B cell (primary cell): ENCODE data around the gene SH3GLB2.

Experiments used
- EZH2 ChIP-seq: IDR thresholded peaks from 2 replicates; pipeline ENCODE4 v1.6.1; 2012; ENCODE audit warnings: borderline replicate concordance, low read depth, mild to moderate bottlenecking, moderate library complexity, low read length; ENCODE audit not compliant: insufficient read depth, poor library complexity, severe bottlenecking
- TF ChIP-seq, protein P1 (sequence below): fragments of 200-600 bp; IDR thresholded peaks from one replicate; pipeline ENCODE4 v1.8.0; 2022; ENCODE audit warnings: antibody characterized with exemption, mild to moderate bottlenecking

DNA sequence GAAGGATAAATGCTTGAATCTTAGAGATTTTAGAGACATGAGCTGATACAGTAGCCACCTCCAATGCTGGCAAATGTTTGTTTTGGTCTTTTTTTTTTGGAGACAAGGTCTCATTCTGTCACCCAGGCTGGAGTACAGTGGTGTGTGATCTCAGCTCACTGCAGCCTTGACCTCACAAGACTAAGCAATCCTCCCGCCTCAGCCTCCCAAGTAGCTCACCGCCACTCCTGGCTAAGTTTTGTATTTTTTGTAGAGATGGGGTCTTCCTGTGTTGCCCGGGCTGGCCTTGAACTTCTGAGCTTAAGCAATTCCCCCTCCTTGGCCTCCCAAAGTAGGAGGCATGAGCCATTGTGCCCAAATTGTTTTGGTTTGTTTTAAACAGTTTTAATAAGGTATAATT lies 46.0 kb upstream of the SH3GLB2 start:
- TF ChIP-seq, protein P1, sequence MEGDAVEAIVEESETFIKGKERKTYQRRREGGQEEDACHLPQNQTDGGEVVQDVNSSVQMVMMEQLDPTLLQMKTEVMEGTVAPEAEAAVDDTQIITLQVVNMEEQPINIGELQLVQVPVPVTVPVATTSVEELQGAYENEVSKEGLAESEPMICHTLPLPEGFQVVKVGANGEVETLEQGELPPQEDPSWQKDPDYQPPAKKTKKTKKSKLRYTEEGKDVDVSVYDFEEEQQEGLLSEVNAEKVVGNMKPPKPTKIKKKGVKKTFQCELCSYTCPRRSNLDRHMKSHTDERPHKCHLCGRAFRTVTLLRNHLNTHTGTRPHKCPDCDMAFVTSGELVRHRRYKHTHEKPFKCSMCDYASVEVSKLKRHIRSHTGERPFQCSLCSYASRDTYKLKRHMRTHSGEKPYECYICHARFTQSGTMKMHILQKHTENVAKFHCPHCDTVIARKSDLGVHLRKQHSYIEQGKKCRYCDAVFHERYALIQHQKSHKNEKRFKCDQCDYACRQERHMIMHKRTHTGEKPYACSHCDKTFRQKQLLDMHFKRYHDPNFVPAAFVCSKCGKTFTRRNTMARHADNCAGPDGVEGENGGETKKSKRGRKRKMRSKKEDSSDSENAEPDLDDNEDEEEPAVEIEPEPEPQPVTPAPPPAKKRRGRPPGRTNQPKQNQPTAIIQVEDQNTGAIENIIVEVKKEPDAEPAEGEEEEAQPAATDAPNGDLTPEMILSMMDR = no peak
- no peak for TF ChIP-seq EZH2
